ENCODE results near the gene ANKRD55. TPM values are rescaled to one million over a fixed set of nuclear protein-coding genes. Genes with fewer than 3 reads are reported as not detected.

ANKRD55 gene
- total RNA-seq, 2 experiments from 2014 or later, result not detected

DNA sequence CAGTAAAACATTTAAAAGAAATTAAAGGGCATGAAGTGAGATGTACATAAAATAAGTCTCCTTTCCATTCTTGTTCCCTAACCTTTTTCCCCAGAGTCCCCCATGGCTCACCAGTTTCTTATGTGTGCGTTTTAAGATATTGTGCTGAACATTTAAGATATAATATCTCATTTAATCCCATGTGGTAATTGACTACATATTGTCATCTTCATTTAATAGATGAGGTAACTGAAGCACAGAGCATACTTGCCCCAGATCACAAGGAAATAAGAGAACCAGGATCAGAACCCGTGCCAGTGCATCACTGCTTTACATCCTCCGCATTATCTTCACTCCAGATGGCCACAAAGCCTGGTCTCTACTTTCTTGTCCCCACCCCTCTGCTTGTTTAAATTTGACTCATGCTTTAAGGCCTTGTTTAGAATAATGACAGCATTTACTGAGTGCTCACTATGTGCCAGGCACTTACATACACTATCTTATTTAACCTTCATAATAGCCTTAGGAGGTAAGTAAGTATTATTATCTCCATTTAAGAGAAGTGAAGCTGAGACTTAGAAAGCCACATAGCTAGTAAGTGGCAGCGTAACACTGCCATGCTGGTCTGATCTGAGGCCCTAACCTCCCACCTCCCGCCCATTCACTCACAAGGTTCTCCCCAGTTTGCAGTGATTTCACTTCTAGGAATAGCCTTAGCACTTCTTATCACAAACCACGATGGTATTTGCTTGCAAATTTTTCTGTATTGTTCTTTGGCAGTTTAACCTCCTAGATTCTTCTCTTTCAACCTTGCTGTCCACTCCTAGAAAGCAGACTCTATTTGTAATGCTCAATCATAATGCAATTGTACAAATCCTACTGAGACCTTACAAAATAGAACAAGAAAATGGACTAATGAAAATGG is 160.0 kb downstream of the ANKRD55 start:
- no peak overlapping the region for H3K4me3 ChIP-seq (ENCODE audit: low read depth, low read length, poor library complexity, severe bottlenecking)
- no peaks in the 10 kb centered on the region for H3K79me2 ChIP-seq (ENCODE audit: insufficient read depth, low read depth, low read length)
- no peaks in the 10 kb centered on the region for H3K9me3 ChIP-seq (ENCODE audit: low read length)
- no peaks in the 10 kb centered on the region for H3K36me3 ChIP-seq (ENCODE audit: insufficient read depth, low read length)
- TF ChIP-seq CTCF (conservative IDR thresholded peaks at IDR 0.05; ENCODE audit: low read length), result no peak
- no peak for TF ChIP-seq EZH2phosphoT487 (IDR thresholded peaks at IDR 0.05; ENCODE audit: borderline replicate concordance, low read depth, low read length)
- BruUV-seq (replicated peaks), result no TSS peak
- no peak overlapping the region for H2AFZ ChIP-seq (ENCODE audit: low read length)
- H4K20me1 ChIP-seq (ENCODE audit: insufficient read depth, low read length), result no peaks in the 10 kb centered on the region
- ChIA-PET CTCF (ENCODE audit: unreplicated experiment) (no interaction called here), POLR2A (interaction anchor here (0.7 kb wide), 1 partner anchor 1838 kb away, joined by 3 read pairs; no protein-coding TSS in a partner anchor)
- no peak overlapping the region for H3K27ac ChIP-seq (ENCODE audit: low read depth, low read length, poor library complexity, severe bottlenecking)
- intact Hi-C loops (cut with micrococcal nuclease; ENCODE audit: unreplicated experiment), result loop anchor here (1.0 kb wide), 1 partner anchor 137 kb away; no protein-coding TSS in a partner anchor
- no peak overlapping the region for H3K4me2 ChIP-seq (ENCODE audit: low read length)
- no peaks in the 10 kb centered on the region for H3K4me1 ChIP-seq (ENCODE audit: insufficient read depth, low read length, poor library complexity, severe bottlenecking)
- DNase-seq (ENCODE audit: low spot score), result no peak
- no peaks in the 10 kb centered on the region for H3K9me2 ChIP-seq (ENCODE audit: insufficient read depth, low read length)

- POLR2A ChIA-PET, result interaction anchor here (0.9 kb wide), 1 partner anchor 31 kb away, joined by 4 read pairs; no protein-coding TSS in a partner anchor
- no peaks in the 10 kb centered on the region for H3K9me3 ChIP-seq (ENCODE audit: low read length)
- H3K9me2 ChIP-seq (ENCODE audit: insufficient read depth, low read length), result no peaks in the 10 kb centered on the region
- no peaks in the 10 kb centered on the region for H3K79me2 ChIP-seq (ENCODE audit: insufficient read depth, low read depth, low read length)
- intact Hi-C loops (cut with micrococcal nuclease; ENCODE audit: unreplicated experiment), result no loop called here
- no peak for DNase-seq (ENCODE audit: low spot score)
- TF ChIP-seq CTCF (conservative IDR thresholded peaks at IDR 0.05; ENCODE audit: low read length) (no peak), EZH2phosphoT487 (IDR thresholded peaks at IDR 0.05; ENCODE audit: borderline replicate concordance, low read depth, low read length) (no peak)
- no peak overlapping the region for H3K27ac ChIP-seq (ENCODE audit: low read depth, low read length, poor library complexity, severe bottlenecking)
- no peaks in the 10 kb centered on the region for H3K36me3 ChIP-seq (ENCODE audit: insufficient read depth, low read length)
- H3K4me3 ChIP-seq (ENCODE audit: low read depth, low read length, poor library complexity, severe bottlenecking), result no peak overlapping the region
- BruUV-seq (replicated peaks), result no TSS peak
- no peak overlapping the region for H3K4me2 ChIP-seq (ENCODE audit: low read length)
- CTCF ChIA-PET (ENCODE audit: unreplicated experiment), result no interaction called here
- no peaks in the 10 kb centered on the region for H3K4me1 ChIP-seq (ENCODE audit: insufficient read depth, low read length, poor library complexity, severe bottlenecking)
- H4K20me1 ChIP-seq (ENCODE audit: insufficient read depth, low read length), result no peaks in the 10 kb centered on the region
- H2AFZ ChIP-seq (ENCODE audit: low read length), result no peak overlapping the region
Observed at GRCh38 chr5:56071470-56071869, 161.7 kb downstream of the ANKRD55 start.
